ENCODE results near the gene PTBP1.

PTBP1 gene

DNA sequence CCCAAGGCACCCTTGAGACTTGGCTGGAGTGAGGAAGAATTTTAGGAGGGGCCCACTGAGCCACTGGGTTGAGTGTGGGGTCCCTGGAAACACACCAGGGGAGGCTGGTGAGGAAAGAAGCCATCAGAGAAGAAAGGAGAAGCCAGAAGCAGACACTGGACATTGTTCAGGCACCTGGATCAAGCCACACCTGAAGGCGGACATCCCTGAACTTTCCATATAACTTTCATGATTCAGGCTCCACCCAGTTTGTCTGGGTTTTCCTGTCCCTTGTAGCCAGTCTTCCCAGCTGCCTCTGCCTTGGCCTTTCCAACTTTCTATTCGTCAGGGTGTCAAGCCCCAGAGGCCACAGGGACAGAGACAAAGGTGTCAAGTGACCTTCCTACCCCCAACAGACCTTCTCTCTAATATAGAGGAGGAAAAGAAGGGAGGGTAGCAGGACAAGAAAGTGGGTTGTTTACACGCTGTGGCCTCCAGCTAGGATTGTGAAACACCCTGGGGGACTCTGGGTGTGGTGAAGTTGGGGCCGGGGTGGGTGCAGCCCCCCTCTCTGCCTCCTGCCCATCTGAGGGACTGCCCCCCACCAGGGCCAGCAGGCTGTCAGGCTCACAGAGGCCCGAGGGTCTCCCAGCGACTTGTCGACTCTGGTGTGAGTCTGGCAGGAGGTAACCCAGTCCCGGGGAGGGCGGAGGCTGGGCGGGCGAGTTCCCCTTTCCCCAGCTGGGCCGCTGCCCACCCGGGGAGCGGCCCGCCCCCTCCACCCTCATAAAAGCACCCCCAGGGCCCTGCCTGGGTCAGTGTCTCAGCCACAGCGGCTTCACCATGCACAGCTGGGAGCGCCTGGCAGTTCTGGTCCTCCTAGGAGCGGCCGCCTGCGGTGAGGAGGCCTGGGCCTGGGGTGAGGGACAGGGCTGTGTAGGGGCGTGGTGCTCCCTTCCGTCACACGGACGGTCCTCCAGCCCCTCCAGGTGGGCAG is 61.9 kb downstream of the PTBP1 start, which contains the start of gene CFD:
TSS of gene CFD (plus strand) at position 797 of the 976 bp plus-strand sequence. CDS start at position 823, 26 bp downstream.
- no peak for FAIRE-seq

DNA sequence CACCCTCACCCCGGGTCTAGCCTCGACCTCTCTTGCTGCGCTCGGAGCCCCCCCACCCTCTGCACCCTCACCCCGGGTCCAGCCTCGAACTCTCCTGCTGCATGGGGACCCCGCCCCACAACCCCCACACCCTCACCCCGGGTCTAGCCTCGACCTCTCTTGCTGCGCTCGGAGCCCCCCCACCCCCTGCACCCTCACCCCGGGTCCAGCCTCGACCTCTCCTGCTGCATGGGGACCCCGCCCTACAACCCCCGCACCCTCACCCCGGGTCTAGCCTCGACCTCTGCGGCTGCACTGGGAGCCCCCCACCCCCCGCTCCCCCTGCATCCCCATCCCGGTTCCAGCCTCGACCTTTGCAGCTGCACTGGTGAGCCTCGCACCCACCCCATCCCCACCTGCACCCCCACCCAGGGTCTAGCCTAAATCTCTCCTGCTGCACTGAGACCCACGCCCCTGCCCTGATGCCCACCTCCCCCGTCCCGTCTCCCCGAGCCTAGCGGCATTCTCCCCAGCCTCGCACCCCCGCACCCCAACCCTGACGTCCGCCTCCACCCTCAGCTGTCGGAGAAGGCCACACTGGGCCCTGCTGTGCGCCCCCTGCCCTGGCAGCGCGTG is 64.0 kb downstream of the PTBP1 start:
- FAIRE-seq = no peak

Measured in endometrium (tissue), 2 donors.